Vagina (tissue), 2 donors: Measurements from ENCODE around the gene NACC2. TPM values are rescaled to one million over a fixed set of nuclear protein-coding genes. Genes with fewer than 3 reads are reported as not detected.

Experiments used
- DNase-seq, 2 donors: peaks; one replicate each; pipeline ENCODE4 v3.0.0-alpha.2; 2017; ENCODE audit errors: extremely low spot score in 2 of 2
- H3K27ac ChIP-seq: fragments of 200-600 bp; sonication (generic); one replicate; pipeline ENCODE4 v1.5.1; 2019
- H3K27me3 ChIP-seq: fragments of 200-600 bp; sonication (generic); one replicate; pipeline ENCODE4 v1.5.1; 2019
- H3K36me3 ChIP-seq, 2 donors: fragments of 200-600 bp; sonication (generic); one replicate each; pipeline ENCODE4 v1.5.1; 2017 to 2019
- H3K4me1 ChIP-seq: fragments of 200-600 bp; sonication (generic); one replicate; pipeline ENCODE4 v1.5.1; 2019
- H3K4me3 ChIP-seq, 2 donors: fragments of 200-600 bp; sonication (generic); 1 replicate in 1 of 2; 2 replicates in 1 of 2; pipeline ENCODE4 v1.5.1; 2016 to 2019
- H3K9me3 ChIP-seq: fragments of 200-600 bp; sonication (generic); one replicate; pipeline ENCODE4 v1.5.1; 2019
- POLR2A ChIP-seq, 2 donors: fragments of 450-650 bp; IDR thresholded peaks; one replicate each; pipeline ENCODE4 v1.6.1; 2017; ENCODE audit warnings: antibody characterized with exemption in 2 of 2, mild to moderate bottlenecking in 2 of 2, moderate library complexity in 2 of 2
- POLR2AphosphoS5 ChIP-seq, 2 donors: sonication (generic); formaldehyde crosslinking; IDR thresholded peaks; one replicate each; pipeline ENCODE4 v1.9.0; 2017; ENCODE audit warnings: antibody characterized with exemption in 2 of 2, mild to moderate bottlenecking in 2 of 2, low read depth in 1 of 2; ENCODE audit not compliant: insufficient read depth in 1 of 2
- intact Hi-C: fragments of 100-400 bp; cut with DNase I; formaldehyde crosslinking; loops from one replicate; pipeline ENCODE4 v1.15.1; 2023
- total RNA-seq: library from RNA; depleted of rRNA; stranded (reverse); fragments of >200 nt; gene quantifications from one replicate; pipeline ENCODE4 v1.2.3, GENCODE V29; 2016
- TF ChIP-seq, protein P1 (sequence below), 3 experiments: fragments of 450-650 bp in 2 of 3; fragments of 200-600 bp in 1 of 3; sonication (generic) in 1 of 3; IDR thresholded peaks; one replicate each; pipeline ENCODE4 v1.5.1; 2017 to 2019; ENCODE audit warnings: antibody characterized with exemption in 3 of 3, mild to moderate bottlenecking in 2 of 3, moderate library complexity in 2 of 3

NACC2 gene
- total RNA-seq, 1 donor from 2014 or later: 21.1 TPM

DNA sequence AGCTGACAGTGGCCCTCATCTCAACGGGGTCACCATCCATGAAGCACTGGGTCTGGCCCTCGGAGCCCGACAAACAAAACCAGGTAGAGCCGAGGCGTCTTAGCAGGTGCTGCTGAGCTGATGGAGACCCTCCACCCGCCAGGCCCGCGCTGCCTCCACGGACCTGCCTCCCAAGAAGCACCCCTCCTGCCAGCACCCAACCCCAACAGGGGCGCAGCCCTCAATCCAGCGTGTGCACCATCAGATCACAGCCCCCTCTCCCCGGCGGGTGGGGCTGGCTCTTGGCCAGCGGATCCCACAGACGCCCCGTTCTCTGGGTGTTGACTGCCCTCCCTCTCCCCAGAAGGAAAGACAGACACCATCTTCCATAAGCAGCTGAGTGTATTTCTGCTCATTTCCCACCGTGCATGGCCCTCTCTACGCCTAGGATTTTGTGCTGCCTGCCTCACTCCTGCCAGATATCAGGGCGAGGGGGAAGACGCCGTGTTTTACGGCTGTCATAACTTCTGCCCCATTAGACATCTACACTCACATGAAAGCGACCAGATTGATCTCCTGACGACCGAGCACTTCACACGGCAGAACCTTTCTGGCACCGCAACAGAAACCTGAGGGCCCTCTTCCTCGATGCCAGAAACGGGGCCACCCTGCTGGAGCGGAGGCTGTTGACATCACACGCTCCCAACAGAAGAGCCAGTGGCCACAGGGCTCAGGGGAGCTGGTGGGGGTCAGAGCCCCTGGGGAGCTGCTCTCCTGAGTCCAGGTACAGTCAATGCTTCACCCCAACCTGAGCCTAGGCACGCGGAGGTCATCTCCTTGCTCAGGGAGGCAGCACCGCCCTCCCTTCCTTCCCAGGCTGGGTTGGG is 12.4 kb downstream of the NACC2 start:
- Histone ChIP-seq H3K27me3 (no peaks in the 10 kb centered on the region), H3K36me3 (no peaks in the 10 kb centered on the region), H3K9me3 (no peaks in the 10 kb centered on the region), H3K27ac (no peak overlapping the region), H3K4me3 (no peak overlapping the region), H3K4me1 (peaks cover 71% of the 10 kb centered on the region)
- TF ChIP-seq POLR2A (IDR thresholded peaks at IDR 0.05): no peak
- TF ChIP-seq POLR2AphosphoS5 (IDR thresholded peaks at IDR 0.05; ENCODE audit: insufficient read depth in 1 of 2, low read depth in 1 of 2): no peak
- TF ChIP-seq, protein P1, sequence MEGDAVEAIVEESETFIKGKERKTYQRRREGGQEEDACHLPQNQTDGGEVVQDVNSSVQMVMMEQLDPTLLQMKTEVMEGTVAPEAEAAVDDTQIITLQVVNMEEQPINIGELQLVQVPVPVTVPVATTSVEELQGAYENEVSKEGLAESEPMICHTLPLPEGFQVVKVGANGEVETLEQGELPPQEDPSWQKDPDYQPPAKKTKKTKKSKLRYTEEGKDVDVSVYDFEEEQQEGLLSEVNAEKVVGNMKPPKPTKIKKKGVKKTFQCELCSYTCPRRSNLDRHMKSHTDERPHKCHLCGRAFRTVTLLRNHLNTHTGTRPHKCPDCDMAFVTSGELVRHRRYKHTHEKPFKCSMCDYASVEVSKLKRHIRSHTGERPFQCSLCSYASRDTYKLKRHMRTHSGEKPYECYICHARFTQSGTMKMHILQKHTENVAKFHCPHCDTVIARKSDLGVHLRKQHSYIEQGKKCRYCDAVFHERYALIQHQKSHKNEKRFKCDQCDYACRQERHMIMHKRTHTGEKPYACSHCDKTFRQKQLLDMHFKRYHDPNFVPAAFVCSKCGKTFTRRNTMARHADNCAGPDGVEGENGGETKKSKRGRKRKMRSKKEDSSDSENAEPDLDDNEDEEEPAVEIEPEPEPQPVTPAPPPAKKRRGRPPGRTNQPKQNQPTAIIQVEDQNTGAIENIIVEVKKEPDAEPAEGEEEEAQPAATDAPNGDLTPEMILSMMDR (IDR thresholded peaks at IDR 0.05): no peak
- DNase-seq: no peak
- intact Hi-C loops: no loop called here

DNA sequence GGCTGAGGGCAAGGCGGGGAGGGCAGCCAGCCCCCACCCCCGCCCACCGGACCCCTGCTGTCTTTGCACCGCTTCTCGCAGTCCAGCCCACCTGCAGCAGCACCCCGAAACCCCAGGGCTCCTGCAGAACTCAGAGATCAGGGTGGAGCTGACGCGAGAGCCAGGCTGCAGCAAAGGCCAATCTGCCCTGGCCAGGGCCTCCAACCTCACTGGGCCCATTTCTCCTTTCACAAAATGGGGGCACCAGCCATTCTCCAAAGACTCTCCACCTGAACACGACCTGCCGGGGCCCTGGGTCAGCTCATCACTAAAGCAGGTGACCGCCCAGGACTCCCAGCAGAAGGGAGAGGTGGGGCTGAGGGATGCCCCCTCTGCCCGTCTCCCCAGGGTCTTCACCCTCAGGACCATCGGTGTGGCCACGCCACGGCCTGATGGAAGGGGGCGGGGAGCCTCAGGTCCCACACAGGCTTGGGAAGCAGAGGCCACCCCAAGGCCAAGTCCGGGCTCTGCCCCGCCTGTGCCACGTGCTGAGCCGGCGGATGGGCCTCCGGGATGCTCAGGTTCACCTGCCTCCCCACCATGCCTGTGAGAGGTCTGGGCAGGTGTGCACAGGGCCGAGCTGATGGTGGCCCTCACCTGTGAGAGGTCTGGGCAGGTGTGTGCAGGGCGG is 13.1 kb downstream of the NACC2 start:
- no peak for TF ChIP-seq POLR2A (IDR thresholded peaks at IDR 0.05)
- intact Hi-C loops: no loop called here
- no peak overlapping the region for H3K27ac ChIP-seq
- H3K27me3 ChIP-seq: no peaks in the 10 kb centered on the region
- H3K4me3 ChIP-seq: no peak overlapping the region
- H3K4me1 ChIP-seq: peaks cover 63% of the 10 kb centered on the region
- no peaks in the 10 kb centered on the region for H3K36me3 ChIP-seq
- H3K9me3 ChIP-seq: no peaks in the 10 kb centered on the region
- DNase-seq: no peak

DNA sequence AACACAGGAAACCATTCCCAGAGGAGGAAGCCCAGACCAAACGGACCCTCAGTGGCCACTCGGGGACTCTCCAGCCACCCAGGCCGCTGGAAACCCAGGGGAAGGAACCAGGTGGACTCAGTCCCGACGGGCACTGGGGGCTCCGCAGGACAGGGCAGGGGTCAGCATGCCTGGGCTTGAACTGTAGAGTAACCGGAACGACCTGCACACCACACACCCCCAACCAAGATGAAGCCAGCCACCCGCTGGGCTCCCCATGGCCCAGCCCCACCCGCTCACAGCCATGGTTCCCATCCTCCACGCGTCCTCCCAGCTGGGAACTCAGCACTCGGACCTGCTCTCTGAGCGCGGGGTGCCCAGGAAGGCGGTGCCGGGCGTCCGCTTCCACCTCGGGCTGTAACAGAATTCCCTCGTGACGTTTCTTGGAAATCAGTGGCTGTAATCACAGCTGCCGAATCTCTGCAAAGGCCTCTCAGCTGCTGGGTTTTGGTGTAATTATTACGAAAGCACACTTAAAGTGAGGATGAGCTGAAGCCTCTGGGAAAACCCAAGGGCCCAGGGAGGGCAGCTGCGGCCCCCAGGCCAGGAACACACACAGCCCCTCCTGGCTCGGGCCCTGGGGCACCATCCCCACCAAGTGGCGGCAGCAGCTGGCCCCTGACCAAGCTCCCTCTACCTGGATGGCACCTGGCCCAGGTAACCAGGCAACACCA is 13.8 kb downstream of the NACC2 start:
- Histone ChIP-seq H3K9me3 (no peaks in the 10 kb centered on the region), H3K4me1 (peaks cover 60% of the 10 kb centered on the region), H3K27ac (no peak overlapping the region), H3K36me3 (no peaks in the 10 kb centered on the region), H3K4me3 (no peak overlapping the region), H3K27me3 (no peaks in the 10 kb centered on the region)
- TF ChIP-seq, protein P1 (IDR thresholded peaks at IDR 0.05): no peak
- TF ChIP-seq POLR2AphosphoS5 (IDR thresholded peaks at IDR 0.05; ENCODE audit: insufficient read depth in 1 of 2, low read depth in 1 of 2) (no peak), POLR2A (IDR thresholded peaks at IDR 0.05) (no peak)
- DNase-seq: no peak
- intact Hi-C loops: no loop called here

DNA sequence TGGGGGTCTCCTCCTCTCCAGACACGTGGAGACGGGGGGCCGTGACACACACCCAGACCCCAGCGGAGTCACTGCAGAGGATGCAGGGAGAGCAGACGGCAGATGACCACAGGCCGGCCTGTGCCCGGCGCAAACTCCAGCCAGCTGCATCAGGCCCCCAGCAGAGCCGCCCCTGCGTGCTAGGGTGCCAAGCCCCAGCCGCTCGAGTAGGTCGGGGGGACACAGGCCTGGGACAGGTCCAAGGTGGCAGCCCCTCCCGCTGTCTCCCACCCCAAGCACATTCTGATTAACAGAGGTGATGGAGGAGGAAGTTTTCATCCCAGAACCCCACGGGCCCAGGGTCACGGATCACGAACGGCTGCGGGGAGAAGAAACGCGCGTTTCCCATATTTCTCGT is 14.4 kb downstream of the NACC2 start:
- peaks cover 54% of the 10 kb centered on the region for H3K4me1 ChIP-seq
- H3K9me3 ChIP-seq: no peaks in the 10 kb centered on the region
- no peak overlapping the region for H3K27ac ChIP-seq
- TF ChIP-seq POLR2A (IDR thresholded peaks at IDR 0.05) (no peak), POLR2AphosphoS5 (IDR thresholded peaks at IDR 0.05; ENCODE audit: insufficient read depth in 1 of 2, low read depth in 1 of 2) (no peak)
- no peaks in the 10 kb centered on the region for H3K27me3 ChIP-seq
- intact Hi-C loops: no loop called here
- no peak for DNase-seq
- no peak overlapping the region for H3K4me3 ChIP-seq
- no peaks in the 10 kb centered on the region for H3K36me3 ChIP-seq

DNA sequence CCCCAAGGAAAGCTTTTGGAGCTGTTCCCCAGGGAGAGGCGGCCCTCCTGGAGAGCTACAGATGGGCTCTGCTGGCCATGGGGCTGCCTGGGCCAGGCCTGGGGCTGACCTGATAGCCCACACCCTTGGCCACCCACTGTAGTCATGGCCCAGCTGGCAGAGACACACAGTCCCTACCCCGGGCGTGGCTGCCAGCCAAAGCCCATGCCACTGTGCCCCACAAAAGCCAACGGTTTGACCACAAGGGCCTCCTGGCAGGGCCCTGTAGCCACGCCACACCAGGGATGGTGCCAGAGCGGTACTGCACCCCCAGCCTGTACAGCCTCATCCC is 15.2 kb downstream of the NACC2 start:
- DNase-seq: no peak
- peaks cover 47% of the 10 kb centered on the region for H3K4me1 ChIP-seq
- TF ChIP-seq POLR2AphosphoS5 (IDR thresholded peaks at IDR 0.05; ENCODE audit: insufficient read depth in 1 of 2, low read depth in 1 of 2): no peak
- TF ChIP-seq, protein P1 (IDR thresholded peaks at IDR 0.05): no peak
- intact Hi-C loops: no loop called here
- no peak overlapping the region for H3K27ac ChIP-seq
- H3K4me3 ChIP-seq: no peak overlapping the region
- no peaks in the 10 kb centered on the region for H3K27me3 ChIP-seq
- no peaks in the 10 kb centered on the region for H3K9me3 ChIP-seq
- no peaks in the 10 kb centered on the region for H3K36me3 ChIP-seq
